ENCODE results near the gene HOXC6.

The HOXC6 gene

GRCh38 chr12:54050482-54050810, 22.2 kb downstream of the HOXC6 start:
- Histone ChIP-seq H2BK15ac (ENCODE audit: low read depth, poor library complexity, severe bottlenecking) (no peak overlapping the region), H4K8ac (ENCODE audit: low read length) (no peak overlapping the region), H3K36me3 (ENCODE audit: control insufficient read depth in 1 of 2, insufficient read depth in 2 of 2, low read depth in 1 of 2, low read length in 2 of 2) (peaks cover 21 to 35% of the 10 kb centered on the region in 2 experiments), H2BK5ac (ENCODE audit: low read depth, low read length, poor library complexity, severe bottlenecking) (no peak overlapping the region), H3K4me3 (ENCODE audit: insufficient read depth in 1 of 2, low read depth in 1 of 2, low read length in 2 of 2) (peak overlapping the region in 1 of 2 experiments; percentile 71), H3K79me1 (replicated peaks; ENCODE audit: low read length, poor library complexity, severe bottlenecking) (peaks cover 51% of the 10 kb centered on the region), H3K9me3 (ENCODE audit: control insufficient read depth, low read length) (no peaks in the 10 kb centered on the region), H2BK120ac (ENCODE audit: low read depth, low read length) (no peak overlapping the region), H3K27ac (ENCODE audit: low read length, poor library complexity, severe bottlenecking) (no peak overlapping the region), H2AK5ac (ENCODE audit: low read length, severe bottlenecking) (no peak overlapping the region), H2AFZ (ENCODE audit: low read depth, low read length) (no peak overlapping the region), H2BK12ac (ENCODE audit: low read length in 2 of 2) (no peak overlapping the region), H3K4ac (ENCODE audit: low read depth in 1 of 2, low read length in 2 of 2) (no peak overlapping the region), H3K18ac (ENCODE audit: low read depth in 1 of 2, low read length in 2 of 2) (no peak overlapping the region), H3K4me2 (ENCODE audit: low read length, poor library complexity, severe bottlenecking) (no peak overlapping the region), H3K14ac (ENCODE audit: low read length in 2 of 2) (no peak overlapping the region), H4K91ac (ENCODE audit: low read length) (no peak overlapping the region), H3K27me3 (ENCODE audit: control insufficient read depth in 1 of 2, insufficient read depth in 1 of 2, low read length in 2 of 2) (peaks cover 0 to 46% of the 10 kb centered on the region in 2 experiments), H3K9ac (ENCODE audit: low read length) (peak overlapping the region; percentile 86), H3K4me1 (ENCODE audit: control insufficient read depth, insufficient read depth, low read depth, low read length) (peaks cover 14% of the 10 kb centered on the region), H3K23ac (ENCODE audit: low read length in 2 of 2) (no peak overlapping the region)
- WGBS: 48% methylated on average over 2 of the region's 2 CpGs
- DNase-seq: no peak

- WGBS: 22% methylated on average over 12 of the region's 12 CpGs
These were observed 23.0 kb downstream of the HOXC6 start for GRCh38 chr12:54051026-54051842.

GRCh38 chr12:54051874-54052437, 23.7 kb downstream of the HOXC6 start:
- H3K23ac ChIP-seq (ENCODE audit: low read length in 2 of 2): no peak overlapping the region
- H3K14ac ChIP-seq (ENCODE audit: low read length in 2 of 2): no peak overlapping the region
- no peak overlapping the region for H3K4me2 ChIP-seq (ENCODE audit: low read length, poor library complexity, severe bottlenecking)
- H3K36me3 ChIP-seq (ENCODE audit: control insufficient read depth in 1 of 2, insufficient read depth in 2 of 2, low read depth in 1 of 2, low read length in 2 of 2): peaks cover 32 to 33% of the 10 kb centered on the region in 2 experiments
- no peak overlapping the region for H2BK12ac ChIP-seq (ENCODE audit: low read length in 2 of 2)
- no peak overlapping the region for H2BK15ac ChIP-seq (ENCODE audit: low read depth, poor library complexity, severe bottlenecking)
- no peak overlapping the region for H2BK120ac ChIP-seq (ENCODE audit: low read depth, low read length)
- DNase-seq: peak; percentile 44
- no peak overlapping the region for H2AFZ ChIP-seq (ENCODE audit: low read depth, low read length)
- no peak overlapping the region for H2BK5ac ChIP-seq (ENCODE audit: low read depth, low read length, poor library complexity, severe bottlenecking)
- no peak overlapping the region for H4K91ac ChIP-seq (ENCODE audit: low read length)
- H3K18ac ChIP-seq (ENCODE audit: low read depth in 1 of 2, low read length in 2 of 2): no peak overlapping the region
- H3K27ac ChIP-seq (ENCODE audit: low read length, poor library complexity, severe bottlenecking): no peak overlapping the region
- WGBS: 7% methylated on average over 19 of the region's 24 CpGs
- H3K79me1 ChIP-seq (replicated peaks; ENCODE audit: low read length, poor library complexity, severe bottlenecking): peaks cover 46% of the 10 kb centered on the region
- no peak overlapping the region for H3K4ac ChIP-seq (ENCODE audit: low read depth in 1 of 2, low read length in 2 of 2)
- no peak overlapping the region for H4K8ac ChIP-seq (ENCODE audit: low read length)
- H3K4me1 ChIP-seq (ENCODE audit: control insufficient read depth, insufficient read depth, low read depth, low read length): peaks cover 10% of the 10 kb centered on the region
- peaks cover 0 to 32% of the 10 kb centered on the region in 2 experiments for H3K27me3 ChIP-seq (ENCODE audit: control insufficient read depth in 1 of 2, insufficient read depth in 1 of 2, low read length in 2 of 2)
- H2AK5ac ChIP-seq (ENCODE audit: low read length, severe bottlenecking): no peak overlapping the region
- H3K9ac ChIP-seq (ENCODE audit: low read length): peak overlapping the region; percentile 89
- H3K9me3 ChIP-seq (ENCODE audit: control insufficient read depth, low read length): no peaks in the 10 kb centered on the region
- peak overlapping the region in 1 of 2 experiments; percentile 66 for H3K4me3 ChIP-seq (ENCODE audit: insufficient read depth in 1 of 2, low read depth in 1 of 2, low read length in 2 of 2)

More at GRCh38 chr12:54051026-54051842, 23.0 kb downstream of the HOXC6 start:
- Histone ChIP-seq H2AFZ (ENCODE audit: low read depth, low read length) (no peak overlapping the region), H3K9me3 (ENCODE audit: control insufficient read depth, low read length) (no peaks in the 10 kb centered on the region), H3K14ac (ENCODE audit: low read length in 2 of 2) (no peak overlapping the region), H4K91ac (ENCODE audit: low read length) (no peak overlapping the region), H3K9ac (ENCODE audit: low read length) (peak overlapping the region; percentile 89), H2AK5ac (ENCODE audit: low read length, severe bottlenecking) (no peak overlapping the region), H2BK15ac (ENCODE audit: low read depth, poor library complexity, severe bottlenecking) (no peak overlapping the region), H3K23ac (ENCODE audit: low read length in 2 of 2) (no peak overlapping the region), H3K36me3 (ENCODE audit: control insufficient read depth in 1 of 2, insufficient read depth in 2 of 2, low read depth in 1 of 2, low read length in 2 of 2) (peaks cover 29 to 35% of the 10 kb centered on the region in 2 experiments), H3K4me2 (ENCODE audit: low read length, poor library complexity, severe bottlenecking) (no peak overlapping the region), H2BK120ac (ENCODE audit: low read depth, low read length) (no peak overlapping the region), H2BK12ac (ENCODE audit: low read length in 2 of 2) (no peak overlapping the region), H2BK5ac (ENCODE audit: low read depth, low read length, poor library complexity, severe bottlenecking) (no peak overlapping the region), H3K79me1 (replicated peaks; ENCODE audit: low read length, poor library complexity, severe bottlenecking) (peaks cover 48% of the 10 kb centered on the region), H3K4me3 (ENCODE audit: insufficient read depth in 1 of 2, low read depth in 1 of 2, low read length in 2 of 2) (peak overlapping the region in 1 of 2 experiments; percentile 66), H3K4me1 (ENCODE audit: control insufficient read depth, insufficient read depth, low read depth, low read length) (peaks cover 14% of the 10 kb centered on the region), H4K8ac (ENCODE audit: low read length) (no peak overlapping the region), H3K27me3 (ENCODE audit: control insufficient read depth in 1 of 2, insufficient read depth in 1 of 2, low read length in 2 of 2) (peaks cover 0 to 39% of the 10 kb centered on the region in 2 experiments), H3K27ac (ENCODE audit: low read length, poor library complexity, severe bottlenecking) (no peak overlapping the region), H3K4ac (ENCODE audit: low read depth in 1 of 2, low read length in 2 of 2) (no peak overlapping the region), H3K18ac (ENCODE audit: low read depth in 1 of 2, low read length in 2 of 2) (no peak overlapping the region)
- DNase-seq: no peak

GRCh38 chr12:54052438-54053002, 24.3 kb downstream of the HOXC6 start:
- 9% methylated on average over 4 of the region's 10 CpGs for WGBS
- peak; percentile 34 for DNase-seq
- H3K4me3 ChIP-seq (ENCODE audit: insufficient read depth in 1 of 2, low read depth in 1 of 2, low read length in 2 of 2): peak overlapping the region in 1 of 2 experiments; percentile 66
- no peak overlapping the region for H2AK5ac ChIP-seq (ENCODE audit: low read length, severe bottlenecking)
- no peak overlapping the region for H3K27ac ChIP-seq (ENCODE audit: low read length, poor library complexity, severe bottlenecking)
- H2BK12ac ChIP-seq (ENCODE audit: low read length in 2 of 2): no peak overlapping the region
- peaks cover 41% of the 10 kb centered on the region for H3K79me1 ChIP-seq (replicated peaks; ENCODE audit: low read length, poor library complexity, severe bottlenecking)
- H2BK5ac ChIP-seq (ENCODE audit: low read depth, low read length, poor library complexity, severe bottlenecking): no peak overlapping the region
- H3K9ac ChIP-seq (ENCODE audit: low read length): peak overlapping the region; percentile 89
- H4K8ac ChIP-seq (ENCODE audit: low read length): no peak overlapping the region
- no peak overlapping the region for H3K4ac ChIP-seq (ENCODE audit: low read depth in 1 of 2, low read length in 2 of 2)
- H3K23ac ChIP-seq (ENCODE audit: low read length in 2 of 2): no peak overlapping the region
- no peak overlapping the region for H2AFZ ChIP-seq (ENCODE audit: low read depth, low read length)
- H3K4me2 ChIP-seq (ENCODE audit: low read length, poor library complexity, severe bottlenecking): no peak overlapping the region
- no peak overlapping the region for H3K14ac ChIP-seq (ENCODE audit: low read length in 2 of 2)
- H2BK120ac ChIP-seq (ENCODE audit: low read depth, low read length): no peak overlapping the region
- H2BK15ac ChIP-seq (ENCODE audit: low read depth, poor library complexity, severe bottlenecking): no peak overlapping the region
- no peak overlapping the region for H4K91ac ChIP-seq (ENCODE audit: low read length)
- H3K36me3 ChIP-seq (ENCODE audit: control insufficient read depth in 1 of 2, insufficient read depth in 2 of 2, low read depth in 1 of 2, low read length in 2 of 2): peaks cover 26 to 38% of the 10 kb centered on the region in 2 experiments
- H3K27me3 ChIP-seq (ENCODE audit: control insufficient read depth in 1 of 2, insufficient read depth in 1 of 2, low read length in 2 of 2): peaks cover 0 to 26% of the 10 kb centered on the region in 2 experiments
- H3K4me1 ChIP-seq (ENCODE audit: control insufficient read depth, insufficient read depth, low read depth, low read length): peaks cover 6% of the 10 kb centered on the region
- no peaks in the 10 kb centered on the region for H3K9me3 ChIP-seq (ENCODE audit: control insufficient read depth, low read length)
- H3K18ac ChIP-seq (ENCODE audit: low read depth in 1 of 2, low read length in 2 of 2): no peak overlapping the region

Data from mesenchymal stem cell (in vitro differentiated cells and primary cell).